22Rv1 (cell line): ENCODE measurements around the gene APOL5.

ENCODE experiments used
- H3K27ac ChIP-seq: fragments of 450-650 bp; 2 replicates; pipeline ENCODE4 v1.5.1; 2017
- CTCF ChIP-seq: fragments of 450-650 bp; IDR thresholded peaks from 2 replicates; pipeline ENCODE4 v1.5.1; 2017; ENCODE audit warnings: mild to moderate bottlenecking
- ZFX ChIP-seq: fragments of 450-650 bp; IDR thresholded peaks from 2 replicates; pipeline ENCODE4 v1.6.1; 2017; ENCODE audit warnings: antibody characterized with exemption, borderline replicate concordance

The APOL5 gene

GRCh38 chr22:35727436-35727835, 9.8 kb downstream of the APOL5 start:
- no peak overlapping the region for H3K27ac ChIP-seq
- TF ChIP-seq CTCF: no peak
- no peak for TF ChIP-seq ZFX

- TF ChIP-seq CTCF (no peak), ZFX (no peak)
- no peak overlapping the region for H3K27ac ChIP-seq
Measured at GRCh38 chr22:35728639-35729308, 11.1 kb downstream of the APOL5 start.

- no peak overlapping the region for H3K27ac ChIP-seq
- TF ChIP-seq ZFX: no peak
- TF ChIP-seq CTCF: no peak
Measured at GRCh38 chr22:35729309-35729698, 11.6 kb downstream of the APOL5 start.

- TF ChIP-seq ZFX: no peak
- no peak for TF ChIP-seq CTCF
- H3K27ac ChIP-seq: no peak overlapping the region
Measured at GRCh38 chr22:35731321-35731720, 13.6 kb downstream of the APOL5 start.

GRCh38 chr22:35732116-35732515, 14.4 kb downstream of the APOL5 start:
- no peak overlapping the region for H3K27ac ChIP-seq
- TF ChIP-seq CTCF: no peak
- no peak for TF ChIP-seq ZFX

GRCh38 chr22:35733036-35733435, 15.4 kb downstream of the APOL5 start:
- TF ChIP-seq ZFX (no peak), CTCF (no peak)
- no peak overlapping the region for H3K27ac ChIP-seq

- H3K27ac ChIP-seq: no peak overlapping the region
- TF ChIP-seq ZFX (no peak), CTCF (no peak)
Measured at GRCh38 chr22:35733791-35734516, 16.3 kb downstream of the APOL5 start.
